ENCODE data around the gene RGS14. TPM values are rescaled to one million over a fixed set of nuclear protein-coding genes. Genes with fewer than 3 reads are reported as not detected.
A peak's percentile ranks its signal among the peaks of the same experiment; 100 is the strongest.

Gene RGS14, protein sequence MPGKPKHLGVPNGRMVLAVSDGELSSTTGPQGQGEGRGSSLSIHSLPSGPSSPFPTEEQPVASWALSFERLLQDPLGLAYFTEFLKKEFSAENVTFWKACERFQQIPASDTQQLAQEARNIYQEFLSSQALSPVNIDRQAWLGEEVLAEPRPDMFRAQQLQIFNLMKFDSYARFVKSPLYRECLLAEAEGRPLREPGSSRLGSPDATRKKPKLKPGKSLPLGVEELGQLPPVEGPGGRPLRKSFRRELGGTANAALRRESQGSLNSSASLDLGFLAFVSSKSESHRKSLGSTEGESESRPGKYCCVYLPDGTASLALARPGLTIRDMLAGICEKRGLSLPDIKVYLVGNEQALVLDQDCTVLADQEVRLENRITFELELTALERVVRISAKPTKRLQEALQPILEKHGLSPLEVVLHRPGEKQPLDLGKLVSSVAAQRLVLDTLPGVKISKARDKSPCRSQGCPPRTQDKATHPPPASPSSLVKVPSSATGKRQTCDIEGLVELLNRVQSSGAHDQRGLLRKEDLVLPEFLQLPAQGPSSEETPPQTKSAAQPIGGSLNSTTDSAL
- total RNA-seq (10 to 100 TPM in 1 of 2 donors, 1 to 10 TPM in 1; 9.3 to 28.8 TPM), polyA plus RNA-seq (10 to 100 TPM; 17.3 to 32.8 TPM)
- long read RNA-seq, donor 1, partial matches to known transcripts: 0 of 1 reads
- long read RNA-seq, donor 1, other reads (novel, unspliced or antisense): 0 of 1 reads
- long read RNA-seq, donor 2: 0 reads
- long read RNA-seq, donor 3: 0 reads
- long read RNA-seq, donor 4, partial matches to known transcripts: 0 of 1 reads
- long read RNA-seq, donor 4, other reads (novel, unspliced or antisense): 0 of 1 reads
- long read RNA-seq, donor 5, partial matches to known transcripts: 0 of 1 reads
- long read RNA-seq, donor 5, other reads (novel, unspliced or antisense): 0 of 1 reads

DNA sequence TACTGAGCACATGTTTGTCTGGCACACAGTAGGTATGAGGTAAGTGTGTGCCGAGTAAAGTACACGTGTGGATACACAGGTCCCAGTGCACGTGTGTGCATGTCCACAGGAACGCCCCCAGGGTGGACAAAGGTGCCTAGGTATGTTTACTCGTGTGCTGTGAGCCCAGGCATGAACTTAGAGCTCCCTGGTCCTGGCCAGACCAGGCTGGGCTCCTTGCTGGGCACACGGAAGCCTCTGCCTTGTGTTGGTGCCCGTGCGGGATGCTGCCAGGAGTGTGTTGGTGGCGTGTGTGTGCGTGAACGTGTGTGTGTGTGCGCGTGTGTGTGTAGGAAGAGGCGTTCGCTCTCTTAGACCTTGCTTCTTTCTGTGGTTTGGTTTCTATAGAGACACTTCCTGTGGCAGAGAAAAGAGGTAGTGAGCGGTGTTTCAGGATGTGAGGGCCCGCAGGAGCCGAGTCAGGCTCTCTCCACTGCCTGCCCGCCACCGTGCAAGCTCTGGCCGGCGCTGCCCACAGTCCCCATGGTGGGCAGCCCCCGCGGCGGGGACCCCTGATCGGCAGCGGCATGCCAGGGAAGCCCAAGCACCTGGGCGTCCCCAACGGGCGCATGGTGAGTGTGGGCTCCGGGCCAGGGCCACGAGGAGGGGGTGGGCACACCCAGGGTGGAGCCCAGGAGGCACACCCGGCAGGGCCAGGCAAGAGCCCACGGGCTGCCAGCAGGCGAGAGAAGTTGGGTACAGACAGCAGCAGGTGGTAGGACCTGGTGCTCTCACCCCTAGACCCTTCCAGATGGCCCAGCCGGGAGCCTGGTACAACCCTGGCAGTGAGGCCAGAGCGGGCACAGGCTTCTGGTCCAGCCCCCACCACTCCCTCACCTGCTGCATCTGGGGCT lies at the start of gene RGS14:
Gene RGS14 (plus strand): TSS at position 466 of the 893 bp plus-strand sequence. CDS start 101 bp downstream, at position 567.
- Histone ChIP-seq H3K9ac (ENCODE audit: insufficient read depth in 1 of 2, low read length in 2 of 2) (no peak within 1 kb of the TSS), H3K9me3 (ENCODE audit: control insufficient read depth in 4 of 4, insufficient read depth in 3 of 4, low read length in 3 of 4) (no peaks in the 10 kb centered on the region), H3K4me3 (peak within 1 kb of the TSS; percentile 2), H3K36me3 (ENCODE audit: control insufficient read depth in 4 of 4, insufficient read depth in 4 of 4, low read length in 4 of 4) (no peaks in the 10 kb centered on the region), H3K4me1 (ENCODE audit: control insufficient read depth in 5 of 5, insufficient read depth in 5 of 5, low read length in 5 of 5) (peaks cover 0 to 4% (median 0%) of the 10 kb centered on the region in 5 donors), H3K27me3 (ENCODE audit: control insufficient read depth in 3 of 3, insufficient read depth in 3 of 3, low read length in 2 of 3) (peaks cover 0 to 2% (median 0%) of the 10 kb centered on the region in 3 donors), H3K27ac (ENCODE audit: low read depth in 1 of 2, low read length in 1 of 2) (peak within 1 kb of the TSS in 1 of 2 donors; percentile 26)
- WGBS, 2 donors: 19 to 29% methylated on average over 37 of the region's 37 CpGs
- DNase-seq: peak in 2 of 3 donors; percentile 26 to 38
- TF ChIP-seq, protein P1, sequence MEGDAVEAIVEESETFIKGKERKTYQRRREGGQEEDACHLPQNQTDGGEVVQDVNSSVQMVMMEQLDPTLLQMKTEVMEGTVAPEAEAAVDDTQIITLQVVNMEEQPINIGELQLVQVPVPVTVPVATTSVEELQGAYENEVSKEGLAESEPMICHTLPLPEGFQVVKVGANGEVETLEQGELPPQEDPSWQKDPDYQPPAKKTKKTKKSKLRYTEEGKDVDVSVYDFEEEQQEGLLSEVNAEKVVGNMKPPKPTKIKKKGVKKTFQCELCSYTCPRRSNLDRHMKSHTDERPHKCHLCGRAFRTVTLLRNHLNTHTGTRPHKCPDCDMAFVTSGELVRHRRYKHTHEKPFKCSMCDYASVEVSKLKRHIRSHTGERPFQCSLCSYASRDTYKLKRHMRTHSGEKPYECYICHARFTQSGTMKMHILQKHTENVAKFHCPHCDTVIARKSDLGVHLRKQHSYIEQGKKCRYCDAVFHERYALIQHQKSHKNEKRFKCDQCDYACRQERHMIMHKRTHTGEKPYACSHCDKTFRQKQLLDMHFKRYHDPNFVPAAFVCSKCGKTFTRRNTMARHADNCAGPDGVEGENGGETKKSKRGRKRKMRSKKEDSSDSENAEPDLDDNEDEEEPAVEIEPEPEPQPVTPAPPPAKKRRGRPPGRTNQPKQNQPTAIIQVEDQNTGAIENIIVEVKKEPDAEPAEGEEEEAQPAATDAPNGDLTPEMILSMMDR (IDR thresholded peaks at IDR 0.05; ENCODE audit: control extremely low read depth, extremely low read depth): no peak
- peak; percentile 72 for ATAC-seq (ENCODE audit: insufficient read depth, low FRiP score)

DNA sequence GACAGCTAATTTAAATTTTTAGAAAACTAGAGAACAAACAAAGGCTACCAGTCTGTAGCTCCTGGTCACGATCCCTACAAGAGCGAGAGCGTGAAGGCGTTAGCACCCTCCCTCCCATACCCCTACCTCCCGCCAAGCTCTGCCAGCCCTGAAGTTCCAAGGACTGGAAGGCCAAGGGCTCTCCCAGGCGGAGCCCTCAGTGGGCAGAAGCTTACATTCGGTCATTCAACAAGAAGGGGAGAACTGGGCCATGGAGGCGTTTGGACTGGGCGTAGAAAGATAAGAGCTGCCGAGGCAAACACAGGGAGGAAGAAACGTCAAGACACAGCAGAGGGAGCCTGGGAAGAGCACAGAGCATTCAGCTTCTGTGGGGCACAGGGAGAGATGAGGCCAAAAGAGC lies 49.0 kb upstream of the RGS14 start:
- H3K27me3 ChIP-seq (ENCODE audit: control insufficient read depth in 3 of 3, insufficient read depth in 3 of 3, low read length in 2 of 3): no peaks in the 10 kb centered on the region
- ATAC-seq (ENCODE audit: insufficient read depth, low FRiP score): no peak
- no peak overlapping the region for H3K27ac ChIP-seq (ENCODE audit: low read depth in 1 of 2, low read length in 1 of 2)
- DNase-seq: no peak
- peaks cover 0 to 18% (median 10%) of the 10 kb centered on the region in 4 donors for H3K36me3 ChIP-seq (ENCODE audit: control insufficient read depth in 4 of 4, insufficient read depth in 4 of 4, low read length in 4 of 4)
- H3K9ac ChIP-seq (ENCODE audit: insufficient read depth in 1 of 2, low read length in 2 of 2): no peak overlapping the region
- 91 to 92% methylated on average over 11 of the region's 11 CpGs for whole genome bisulfite sequencing, 2 donors
- no peak overlapping the region for H3K4me3 ChIP-seq
- TF ChIP-seq, protein P1 (IDR thresholded peaks at IDR 0.05; ENCODE audit: control extremely low read depth, extremely low read depth): no peak
- H3K9me3 ChIP-seq (ENCODE audit: control insufficient read depth in 4 of 4, insufficient read depth in 3 of 4, low read length in 3 of 4): no peaks in the 10 kb centered on the region
- H3K4me1 ChIP-seq (ENCODE audit: control insufficient read depth in 5 of 5, insufficient read depth in 5 of 5, low read length in 5 of 5): peaks cover 0 to 43% (median 12%) of the 10 kb centered on the region in 5 donors

DNA sequence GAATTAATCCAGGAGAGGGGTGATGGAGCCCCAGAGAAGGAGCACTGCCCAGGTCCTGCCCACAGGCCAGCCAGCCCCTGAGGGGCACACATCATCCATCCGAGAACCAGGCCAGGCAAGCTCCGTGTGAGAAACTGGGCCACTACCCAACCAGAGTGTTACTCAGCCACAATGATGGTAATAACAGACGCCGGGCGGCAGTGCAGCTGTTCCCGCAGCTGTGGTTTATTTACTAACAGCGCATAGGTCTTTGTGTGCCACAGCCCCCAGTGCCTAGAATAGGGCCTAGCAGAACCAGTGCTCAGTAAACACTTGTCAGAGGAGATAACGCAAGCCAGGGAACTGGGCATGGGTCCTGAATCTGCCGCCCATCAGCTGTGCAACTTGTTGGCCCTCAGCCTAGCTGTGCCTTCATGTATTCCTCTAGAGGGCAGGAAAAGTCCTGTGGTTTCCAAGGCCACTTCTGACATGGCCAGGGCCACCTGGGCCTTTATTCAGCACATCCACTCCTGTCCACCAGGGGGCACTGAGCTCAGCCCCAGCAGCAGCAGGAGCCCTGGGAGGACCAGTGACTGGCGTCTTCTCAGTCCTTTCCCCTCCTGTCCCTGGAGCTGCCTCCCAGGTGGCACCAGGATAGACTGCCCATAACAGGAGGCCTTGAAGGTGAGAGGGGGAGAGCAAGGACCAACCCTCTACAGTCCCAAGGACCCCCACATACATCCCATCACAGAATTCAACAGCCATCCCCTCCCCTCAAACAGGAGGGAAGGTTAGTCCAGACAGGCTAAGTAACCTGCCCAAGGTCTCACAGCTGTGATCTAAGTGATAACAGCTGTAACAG lies 48.2 kb upstream of the RGS14 start:
- DNase-seq (peak; percentile 41 to 55 (median 52)), ATAC-seq (ENCODE audit: insufficient read depth, low FRiP score) (no peak)
- Histone ChIP-seq H3K27ac (ENCODE audit: low read depth in 1 of 2, low read length in 1 of 2) (no peak overlapping the region), H3K9ac (ENCODE audit: insufficient read depth in 1 of 2, low read length in 2 of 2) (no peak overlapping the region), H3K9me3 (ENCODE audit: control insufficient read depth in 4 of 4, insufficient read depth in 3 of 4, low read length in 3 of 4) (no peaks in the 10 kb centered on the region), H3K36me3 (ENCODE audit: control insufficient read depth in 4 of 4, insufficient read depth in 4 of 4, low read length in 4 of 4) (peaks cover 0 to 17% (median 10%) of the 10 kb centered on the region in 4 donors), H3K4me3 (no peak overlapping the region), H3K27me3 (ENCODE audit: control insufficient read depth in 3 of 3, insufficient read depth in 3 of 3, low read length in 2 of 3) (no peaks in the 10 kb centered on the region), H3K4me1 (ENCODE audit: control insufficient read depth in 5 of 5, insufficient read depth in 5 of 5, low read length in 5 of 5) (peaks cover 0 to 39% (median 12%) of the 10 kb centered on the region in 5 donors)
- 62 to 65% methylated on average over 10 of the region's 10 CpGs for WGBS, 2 donors
- TF ChIP-seq, protein P1 (IDR thresholded peaks at IDR 0.05; ENCODE audit: control extremely low read depth, extremely low read depth): peak; percentile 64

Measured in lung (tissue), 16 donors.